ENCODE data around the gene MALRD1.

DNA sequence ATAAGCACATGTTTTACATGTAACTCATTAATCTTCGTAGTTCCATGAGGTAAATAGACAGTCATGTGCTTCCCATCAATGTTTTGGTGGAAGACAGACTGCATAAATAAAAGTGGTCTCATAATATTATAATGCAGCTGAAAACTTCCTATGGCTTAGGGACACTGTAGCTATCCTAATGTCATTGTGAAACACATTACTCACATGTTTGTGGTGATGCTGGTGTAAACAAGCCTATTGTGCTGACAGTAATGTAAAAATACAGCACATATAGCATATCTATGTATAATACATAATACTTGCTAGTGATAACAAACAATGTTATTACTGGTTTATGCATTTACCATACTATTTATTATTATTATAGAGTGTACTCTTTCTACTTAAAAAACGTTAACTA is 730.4 kb downstream of the MALRD1 start:
- TF ChIP-seq, protein P1, sequence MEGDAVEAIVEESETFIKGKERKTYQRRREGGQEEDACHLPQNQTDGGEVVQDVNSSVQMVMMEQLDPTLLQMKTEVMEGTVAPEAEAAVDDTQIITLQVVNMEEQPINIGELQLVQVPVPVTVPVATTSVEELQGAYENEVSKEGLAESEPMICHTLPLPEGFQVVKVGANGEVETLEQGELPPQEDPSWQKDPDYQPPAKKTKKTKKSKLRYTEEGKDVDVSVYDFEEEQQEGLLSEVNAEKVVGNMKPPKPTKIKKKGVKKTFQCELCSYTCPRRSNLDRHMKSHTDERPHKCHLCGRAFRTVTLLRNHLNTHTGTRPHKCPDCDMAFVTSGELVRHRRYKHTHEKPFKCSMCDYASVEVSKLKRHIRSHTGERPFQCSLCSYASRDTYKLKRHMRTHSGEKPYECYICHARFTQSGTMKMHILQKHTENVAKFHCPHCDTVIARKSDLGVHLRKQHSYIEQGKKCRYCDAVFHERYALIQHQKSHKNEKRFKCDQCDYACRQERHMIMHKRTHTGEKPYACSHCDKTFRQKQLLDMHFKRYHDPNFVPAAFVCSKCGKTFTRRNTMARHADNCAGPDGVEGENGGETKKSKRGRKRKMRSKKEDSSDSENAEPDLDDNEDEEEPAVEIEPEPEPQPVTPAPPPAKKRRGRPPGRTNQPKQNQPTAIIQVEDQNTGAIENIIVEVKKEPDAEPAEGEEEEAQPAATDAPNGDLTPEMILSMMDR (IDR thresholded peaks at IDR 0.05) = no peak
- no peak for TF ChIP-seq POLR2A (IDR thresholded peaks at IDR 0.05)

All from right lobe of liver (tissue), 4 donors.